ENCODE results near the gene OR9Q2.
"Not testable (repeated sequence)": the region's sequence is repeated elsewhere in the genome, so short reads cannot be mapped to it uniquely, and the experiment has no call there.

OR9Q2 gene

DNA sequence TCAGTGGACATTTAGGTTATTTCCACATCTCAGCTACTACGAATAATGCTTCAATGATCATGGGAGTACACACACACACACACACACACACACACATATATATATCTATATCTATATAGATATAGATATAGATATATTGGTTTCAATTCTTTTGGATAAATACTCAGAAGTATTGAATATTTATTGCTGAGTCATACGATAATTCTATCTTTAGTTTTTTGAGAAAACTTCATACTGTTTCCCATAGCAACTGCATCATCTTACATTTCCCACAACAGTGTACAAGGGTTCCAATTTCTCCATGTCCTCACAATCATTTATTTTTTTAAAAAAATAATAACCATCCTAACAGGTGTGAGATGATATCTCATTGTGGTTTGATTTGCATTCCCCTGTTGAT, 7.1 kb downstream of the OR9Q2 start:
- no peak overlapping the region for H3K4me3 ChIP-seq (ENCODE audit: low read length)
- H3K9me3 ChIP-seq (ENCODE audit: insufficient read depth, low read depth, low read length), result peaks cover 16% of the 10 kb centered on the region

DNA sequence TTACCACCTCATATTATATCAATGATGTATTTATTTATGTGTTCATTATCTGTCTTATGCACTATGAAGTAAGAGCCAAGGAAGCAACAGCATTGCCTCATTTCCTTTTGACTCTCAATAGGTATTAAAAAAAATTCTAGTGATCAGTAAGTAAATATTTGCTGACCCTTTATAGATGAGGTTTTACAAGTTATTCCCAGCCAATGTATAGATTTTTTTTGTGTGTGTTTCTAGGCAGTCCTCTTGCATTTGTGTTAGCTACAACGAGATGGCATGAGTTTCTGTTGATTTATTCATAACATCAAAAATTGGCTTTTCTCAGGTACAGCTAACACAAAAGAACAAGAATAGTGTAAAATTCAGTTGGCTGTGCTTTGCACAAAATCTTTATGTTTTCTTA, 10.4 kb downstream of the OR9Q2 start:
- Histone ChIP-seq H3K36me3 (ENCODE audit: insufficient read depth, low read depth, low read length) (no peaks in the 10 kb centered on the region), H3K4me1 (ENCODE audit: insufficient read depth, low read length) (no peaks in the 10 kb centered on the region), H3K9ac (ENCODE audit: low read depth, low read length) (no peak overlapping the region), H3K4me3 (ENCODE audit: low read length) (no peak overlapping the region), H3K9me3 (ENCODE audit: insufficient read depth, low read depth, low read length) (peaks cover 16% of the 10 kb centered on the region), H3K27me3 (ENCODE audit: insufficient read depth, low read length) (no peaks in the 10 kb centered on the region), H3K27ac (ENCODE audit: low read length) (no peak overlapping the region)

More for the DNA sequence above, 7.1 kb downstream of the OR9Q2 start:
- H3K27ac ChIP-seq (ENCODE audit: low read length), result no peak overlapping the region
- no peak overlapping the region for H3K9ac ChIP-seq (ENCODE audit: low read depth, low read length)
- H3K27me3 ChIP-seq (ENCODE audit: insufficient read depth, low read length), result no peaks in the 10 kb centered on the region
- no peaks in the 10 kb centered on the region for H3K36me3 ChIP-seq (ENCODE audit: insufficient read depth, low read depth, low read length)
- H3K4me1 ChIP-seq (ENCODE audit: insufficient read depth, low read length), result no peaks in the 10 kb centered on the region

DNA sequence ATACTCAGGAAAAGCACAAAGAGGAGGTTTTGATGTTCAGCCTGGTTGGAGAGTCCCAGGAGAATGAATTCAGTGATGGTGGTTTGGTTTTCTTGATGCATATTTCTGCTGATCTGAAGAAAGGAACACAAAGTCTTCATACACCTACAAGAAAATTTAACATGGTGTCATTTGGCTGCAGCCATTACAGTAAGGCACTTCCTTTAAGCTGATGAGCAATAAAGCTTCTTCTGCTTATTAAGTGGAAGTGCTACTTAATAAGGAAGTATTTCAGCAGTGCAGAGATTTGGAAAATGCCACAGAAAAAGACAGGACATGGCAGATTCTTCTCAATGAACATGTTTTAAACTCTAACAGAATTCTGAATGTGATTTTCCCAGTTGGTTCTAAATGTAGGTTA, 15.2 kb downstream of the OR9Q2 start, which contains the start of gene OR1S2:
Gene OR1S2, minus strand, starts transcription at position 101 of the 400 bp plus-strand sequence. Its CDS starts 0 bp downstream, at position 101.
- Histone ChIP-seq H3K9me3 (ENCODE audit: insufficient read depth, low read depth, low read length) (no peaks in the 10 kb centered on the region), H3K4me1 (ENCODE audit: insufficient read depth, low read length) (no peaks in the 10 kb centered on the region), H3K4me3 (ENCODE audit: low read length) (no peak within 1 kb of the TSS), H3K9ac (ENCODE audit: low read depth, low read length) (no peak within 1 kb of the TSS), H3K27ac (ENCODE audit: low read length) (no peak within 1 kb of the TSS), H3K27me3 (ENCODE audit: insufficient read depth, low read length) (no peaks in the 10 kb centered on the region), H3K36me3 (ENCODE audit: insufficient read depth, low read depth, low read length) (no peaks in the 10 kb centered on the region)

DNA sequence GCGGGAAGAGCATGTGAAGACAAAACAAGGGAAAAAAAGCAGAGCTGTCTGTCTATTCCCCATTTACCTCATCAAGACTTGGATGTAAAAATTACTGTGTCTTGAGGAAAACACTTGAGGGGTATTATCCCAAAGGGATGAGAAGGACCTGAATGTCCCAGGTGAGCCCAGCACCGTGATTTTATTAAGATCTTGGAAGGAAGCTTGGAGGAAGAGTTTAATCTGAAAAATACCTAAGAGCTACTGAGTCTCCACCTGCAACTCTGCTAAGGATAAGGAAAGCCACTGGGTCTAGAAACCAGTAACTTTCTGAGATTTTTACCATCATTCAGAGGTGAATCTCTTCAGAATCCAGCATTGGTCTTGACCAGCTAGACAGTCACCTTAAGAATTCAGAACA, 23.6 kb downstream of the OR9Q2 start, which contains the start of gene OR1S1:
Gene OR1S1, plus strand, starts transcription at position 301 of the 400 bp plus-strand sequence.
- not testable (repeated sequence) for H3K9ac ChIP-seq (ENCODE audit: low read depth, low read length); H3K4me3 ChIP-seq (ENCODE audit: low read length); H3K36me3 ChIP-seq (ENCODE audit: insufficient read depth, low read depth, low read length)

DNA sequence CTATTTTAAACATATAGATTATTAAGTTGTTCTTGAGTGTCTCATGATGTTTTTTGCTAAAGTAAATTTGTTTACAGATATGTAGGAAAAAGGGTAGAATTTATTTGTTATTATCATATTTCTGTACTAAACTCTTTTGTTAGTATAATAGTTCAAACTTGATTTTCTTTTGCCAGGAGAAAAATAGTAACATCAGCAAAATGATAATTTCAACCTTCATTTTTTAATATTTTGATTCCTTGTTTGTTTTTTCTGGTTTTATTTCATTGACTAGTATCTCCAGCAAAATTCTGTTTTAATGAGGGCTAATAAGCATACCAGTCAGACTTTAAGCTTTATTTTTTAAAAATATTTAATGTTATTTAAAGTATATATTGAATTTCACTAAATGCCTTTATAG, 27.6 kb downstream of the OR9Q2 start:
- Histone ChIP-seq H3K9me3 (ENCODE audit: insufficient read depth, low read depth, low read length) (no peaks in the 10 kb centered on the region), H3K4me1 (ENCODE audit: insufficient read depth, low read length) (no peaks in the 10 kb centered on the region), H3K9ac (ENCODE audit: low read depth, low read length) (no peak overlapping the region), H3K27ac (ENCODE audit: low read length) (no peak overlapping the region), H3K27me3 (ENCODE audit: insufficient read depth, low read length) (no peaks in the 10 kb centered on the region), H3K36me3 (ENCODE audit: insufficient read depth, low read depth, low read length) (no peaks in the 10 kb centered on the region), H3K4me3 (ENCODE audit: low read length) (no peak overlapping the region)

More for the DNA sequence above, 23.6 kb downstream of the OR9Q2 start, which contains the start of gene OR1S1:
- not testable (repeated sequence) for H3K27ac ChIP-seq (ENCODE audit: low read length); H3K9me3 ChIP-seq (ENCODE audit: insufficient read depth, low read depth, low read length); H3K27me3 ChIP-seq (ENCODE audit: insufficient read depth, low read length); H3K4me1 ChIP-seq (ENCODE audit: insufficient read depth, low read length)

DNA sequence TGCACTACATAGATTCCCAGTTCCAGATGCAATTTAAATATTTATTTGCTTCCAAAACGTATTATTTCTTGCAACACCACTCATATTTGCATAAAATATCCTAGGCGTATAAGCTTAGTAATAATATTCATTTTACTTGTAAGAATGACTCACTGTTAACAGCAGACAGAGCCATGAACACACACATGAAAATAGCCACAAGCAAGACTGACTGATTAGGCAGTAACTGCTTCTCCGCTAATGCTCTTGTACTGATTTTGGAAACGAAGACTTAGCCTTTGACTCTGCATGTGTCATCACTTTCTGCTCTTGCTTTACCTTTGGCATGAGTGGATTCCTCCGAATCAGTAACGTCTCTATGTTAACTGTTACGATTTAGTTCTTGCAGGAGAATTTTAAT, 33.9 kb downstream of the OR9Q2 start:
- H3K36me3 ChIP-seq (ENCODE audit: insufficient read depth, low read depth, low read length), result no peaks in the 10 kb centered on the region
- H3K27me3 ChIP-seq (ENCODE audit: insufficient read depth, low read length), result no peaks in the 10 kb centered on the region
- H3K9me3 ChIP-seq (ENCODE audit: insufficient read depth, low read depth, low read length), result no peaks in the 10 kb centered on the region
- no peak overlapping the region for H3K27ac ChIP-seq (ENCODE audit: low read length)
- H3K4me1 ChIP-seq (ENCODE audit: insufficient read depth, low read length), result no peaks in the 10 kb centered on the region
- H3K9ac ChIP-seq (ENCODE audit: low read depth, low read length), result no peak overlapping the region
- no peak overlapping the region for H3K4me3 ChIP-seq (ENCODE audit: low read length)

DNA sequence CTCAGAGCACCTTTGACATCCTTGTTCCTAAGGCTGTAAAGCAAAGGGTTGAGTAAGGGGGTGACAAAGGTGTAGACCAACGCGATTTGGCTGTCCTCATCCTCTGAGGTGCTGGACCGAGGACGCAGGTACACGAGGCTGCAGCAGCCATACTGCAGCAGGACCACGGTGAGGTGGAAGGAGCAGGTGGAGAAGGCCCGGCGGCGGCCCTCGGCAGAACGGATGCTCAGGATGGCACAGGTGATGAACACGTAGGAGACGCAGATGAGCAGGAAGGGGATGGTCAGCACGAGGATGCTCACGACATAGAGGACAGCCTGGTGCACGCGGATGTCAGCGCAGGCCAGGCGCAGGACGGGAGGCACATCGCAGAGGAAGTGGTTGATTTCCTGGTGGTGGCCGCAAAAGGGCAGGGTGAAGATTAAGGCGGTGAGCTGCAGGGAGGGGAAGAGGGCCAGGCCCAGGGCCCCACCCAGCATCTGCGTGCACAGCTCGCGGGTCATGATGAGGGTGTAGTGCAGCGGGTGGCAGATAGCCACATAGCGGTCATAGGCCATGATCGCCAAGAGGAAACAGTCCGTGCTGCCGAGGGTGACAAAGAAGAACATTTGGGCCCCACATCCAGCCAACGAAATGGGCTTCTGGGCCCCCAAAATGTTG, 39.2 kb downstream of the OR9Q2 start:
- no peaks in the 10 kb centered on the region for H3K9me3 ChIP-seq (ENCODE audit: insufficient read depth, low read depth, low read length)
- no peaks in the 10 kb centered on the region for H3K27me3 ChIP-seq (ENCODE audit: insufficient read depth, low read length)
- no peaks in the 10 kb centered on the region for H3K36me3 ChIP-seq (ENCODE audit: insufficient read depth, low read depth, low read length)
- no peak overlapping the region for H3K9ac ChIP-seq (ENCODE audit: low read depth, low read length)
- no peak overlapping the region for H3K27ac ChIP-seq (ENCODE audit: low read length)
- H3K4me3 ChIP-seq (ENCODE audit: low read length), result no peak overlapping the region
- no peaks in the 10 kb centered on the region for H3K4me1 ChIP-seq (ENCODE audit: insufficient read depth, low read length)

Data from iPS-20b (cell line).